NCI-H1048 (cell line): ENCODE results near the gene DGKG.

ENCODE experiments used
- DNase-seq: peaks from one replicate; lab custom pipeline; 2025; lab: John Stamatoyannopoulos, UW

DGKG gene

GRCh38 chr3:186239321-186239720, 122.7 kb downstream of the DGKG start:
- no peak for DNase-seq

DNA sequence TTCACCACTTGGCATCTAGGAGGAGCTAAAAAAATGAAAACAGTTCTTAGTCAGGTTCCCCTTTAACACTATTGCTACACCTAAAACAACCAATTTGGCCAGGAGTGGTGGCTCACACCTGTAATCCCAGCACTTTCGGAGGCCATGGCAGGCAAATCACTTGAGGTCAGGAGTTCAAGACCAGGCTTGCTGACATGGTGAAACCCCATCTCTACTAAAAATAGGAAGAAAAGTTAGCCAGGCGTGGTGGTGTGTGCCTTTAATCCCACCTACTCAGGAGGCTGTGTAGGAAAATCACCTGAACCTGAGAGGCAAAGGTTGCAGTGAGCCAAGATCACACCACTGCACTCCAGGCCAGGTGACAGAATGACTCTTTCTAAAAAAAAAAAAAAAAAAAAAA, 124.1 kb downstream of the DGKG start:
- DNase-seq: no peak

GRCh38 chr3:186236357-186237020, 125.5 kb downstream of the DGKG start:
- no peak for DNase-seq

DNA sequence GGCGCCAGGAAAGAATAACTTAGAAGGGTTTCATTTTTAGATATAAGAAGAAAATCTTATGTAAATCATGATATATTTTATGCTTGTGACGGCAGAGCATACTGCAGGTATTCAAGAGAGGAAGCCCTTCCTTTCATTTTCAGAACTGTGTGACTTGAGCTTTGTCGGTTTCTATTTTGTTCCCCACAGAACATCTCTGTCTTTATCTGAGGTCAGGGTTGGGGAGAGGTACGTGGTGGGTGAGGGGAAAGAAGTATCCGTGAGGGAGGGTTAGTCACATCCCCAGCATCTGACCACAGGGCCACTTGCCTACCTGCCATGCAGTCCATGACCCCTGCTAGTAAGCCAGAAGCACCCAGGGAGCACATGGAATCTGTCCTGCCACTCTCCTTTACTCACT, 126.5 kb downstream of the DGKG start:
- DNase-seq: no peak

- no peak for DNase-seq
Measured at GRCh38 chr3:186234152-186234551, 127.9 kb downstream of the DGKG start.

- DNase-seq: no peak
Measured at GRCh38 chr3:186226482-186226881, 135.6 kb downstream of the DGKG start.

DNA sequence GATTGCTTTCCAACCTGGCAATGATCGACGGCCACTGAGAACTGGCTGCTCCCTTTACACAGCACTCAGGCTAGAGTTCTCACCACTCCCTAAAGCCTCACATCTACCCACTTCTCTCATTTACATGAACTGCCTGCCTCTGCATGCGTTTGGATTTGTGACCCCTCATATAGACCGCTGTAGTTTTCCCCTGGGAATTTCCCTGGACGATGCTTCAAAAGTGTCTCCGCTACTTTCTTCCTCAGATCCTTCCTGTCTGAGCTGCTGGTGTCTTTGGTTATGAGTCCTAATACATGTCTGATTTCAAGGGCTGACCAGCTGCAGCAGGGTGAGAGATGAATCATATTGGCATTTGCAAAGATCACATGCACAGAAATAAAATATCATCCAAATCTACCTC, 136.4 kb downstream of the DGKG start:
- no peak for DNase-seq

DNA sequence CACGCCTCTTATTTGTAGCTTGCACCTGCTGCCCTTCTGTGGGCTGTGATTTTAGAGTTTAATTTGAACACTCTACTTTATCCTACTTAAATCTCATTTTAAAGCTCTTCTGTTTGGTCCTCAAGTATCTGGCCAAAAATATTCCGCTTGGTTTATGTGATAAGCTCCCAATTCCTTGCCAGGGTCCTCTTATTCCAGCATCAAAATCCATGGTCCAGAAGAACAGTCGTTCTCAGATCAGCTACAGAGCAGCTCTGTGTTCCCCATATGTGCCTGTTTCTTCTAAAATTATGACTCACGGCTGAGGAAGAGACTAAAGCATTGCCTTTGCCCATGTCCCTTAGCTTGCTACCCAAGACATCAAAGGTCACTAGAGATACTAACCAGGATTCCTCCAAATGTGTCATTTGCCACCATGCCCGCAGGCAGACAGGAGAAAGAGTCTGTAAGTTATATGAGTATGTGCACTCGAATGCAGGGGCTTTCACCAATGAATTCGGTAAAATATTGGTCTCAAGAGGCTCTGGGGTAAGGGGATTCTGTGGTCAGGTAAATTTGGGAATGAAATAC, 137.9 kb downstream of the DGKG start:
- no peak for DNase-seq

GRCh38 chr3:186223476-186223875, 138.6 kb downstream of the DGKG start:
- DNase-seq: no peak

DNA sequence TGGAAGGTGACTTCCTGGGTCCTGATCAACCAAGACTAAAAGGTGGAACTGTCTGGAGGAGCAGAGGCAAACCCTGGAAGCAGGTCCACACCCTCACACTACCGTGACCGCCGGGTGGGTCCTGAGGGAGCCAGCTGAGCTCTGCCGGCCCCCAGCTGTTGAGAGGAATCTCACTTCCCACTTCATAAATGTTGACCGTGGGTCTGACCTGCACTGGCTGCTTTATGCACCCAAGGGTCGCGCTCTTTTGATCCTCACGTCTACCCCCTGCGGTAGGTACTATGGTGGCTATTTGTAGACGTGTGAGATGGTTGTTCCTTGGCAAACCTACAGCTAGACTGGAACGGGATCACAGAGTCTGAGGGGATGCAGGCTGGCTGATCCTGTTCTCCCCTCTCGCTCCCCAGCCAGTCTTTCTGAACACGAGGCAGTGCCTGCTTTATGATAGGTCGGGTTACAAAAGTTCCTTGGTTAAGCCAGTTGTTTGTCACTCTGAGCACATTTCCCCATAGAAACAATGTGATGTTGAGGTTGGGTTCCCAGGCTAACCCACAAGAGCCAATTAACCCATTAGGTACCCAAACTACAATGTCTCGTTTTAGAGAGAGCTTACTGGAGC, 140.2 kb downstream of the DGKG start:
- DNase-seq: no peak

GRCh38 chr3:186220911-186221645, 141.0 kb downstream of the DGKG start:
- no peak for DNase-seq

GRCh38 chr3:186220365-186220764, 141.7 kb downstream of the DGKG start:
- DNase-seq: no peak

GRCh38 chr3:186219211-186219638, 142.8 kb downstream of the DGKG start:
- DNase-seq: no peak

DNA sequence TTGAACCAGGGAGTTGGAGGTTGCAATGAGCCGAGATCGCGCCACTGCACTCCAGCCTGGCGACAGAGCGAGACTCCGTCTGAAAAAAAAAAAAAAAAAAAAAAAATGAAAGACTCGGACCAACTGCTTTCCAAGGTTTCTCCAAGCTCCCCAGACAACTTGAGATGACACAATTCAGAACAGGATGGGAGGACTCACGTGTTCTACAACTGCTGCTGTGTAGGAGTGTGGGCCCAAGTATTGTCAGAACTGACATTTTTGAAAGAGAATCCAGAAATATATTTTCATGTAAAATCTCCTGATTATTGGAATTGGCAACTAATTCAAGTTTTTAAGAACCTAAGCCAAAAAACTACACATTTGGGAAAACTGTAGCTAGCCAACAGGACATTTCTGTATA, 143.6 kb downstream of the DGKG start:
- no peak for DNase-seq

GRCh38 chr3:186217820-186218164, 144.2 kb downstream of the DGKG start:
- no peak for DNase-seq

GRCh38 chr3:186216900-186217819, 144.9 kb downstream of the DGKG start:
- no peak for DNase-seq

DNA sequence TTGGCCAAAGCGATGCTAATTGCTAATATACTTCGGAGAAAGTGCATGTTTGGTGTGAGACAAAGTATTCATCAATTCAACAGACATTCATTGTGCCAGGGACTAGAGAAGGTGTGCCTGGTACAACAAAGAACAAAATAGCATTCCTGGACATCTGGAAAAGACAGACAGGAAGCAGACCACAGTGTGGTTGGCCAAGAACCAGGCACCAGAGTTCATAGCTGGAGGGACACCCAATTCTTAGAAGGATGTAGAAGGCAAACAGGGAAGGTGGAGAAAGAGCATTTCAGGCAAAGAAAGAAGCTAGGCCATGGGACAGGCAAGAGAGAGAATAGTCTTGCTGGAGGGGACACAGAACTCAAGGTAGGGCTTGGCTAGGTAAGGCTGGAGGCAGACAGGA, 147.4 kb downstream of the DGKG start:
- no peak for DNase-seq

DNA sequence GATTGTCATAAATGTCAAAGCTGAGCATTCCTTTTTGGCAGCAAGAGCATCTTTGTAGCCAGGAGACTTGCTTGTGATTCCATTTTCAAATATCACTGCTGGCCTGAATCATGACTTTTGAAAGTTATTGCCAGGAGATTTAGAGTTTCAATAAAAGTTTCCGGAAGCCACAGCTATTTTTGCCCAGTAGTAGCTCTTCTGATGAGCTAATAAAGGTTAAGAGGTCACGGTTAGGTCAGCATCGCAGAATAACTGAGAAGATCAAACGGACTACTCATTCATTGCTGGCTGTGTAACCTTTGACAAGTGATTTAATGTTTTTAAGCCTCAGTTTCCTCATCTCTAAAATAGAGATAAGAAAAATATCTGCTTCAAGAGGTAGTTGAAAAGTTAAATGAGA, 148.1 kb downstream of the DGKG start:
- DNase-seq: no peak

GRCh38 chr3:186212611-186213010, 149.4 kb downstream of the DGKG start:
- no peak for DNase-seq

DNA sequence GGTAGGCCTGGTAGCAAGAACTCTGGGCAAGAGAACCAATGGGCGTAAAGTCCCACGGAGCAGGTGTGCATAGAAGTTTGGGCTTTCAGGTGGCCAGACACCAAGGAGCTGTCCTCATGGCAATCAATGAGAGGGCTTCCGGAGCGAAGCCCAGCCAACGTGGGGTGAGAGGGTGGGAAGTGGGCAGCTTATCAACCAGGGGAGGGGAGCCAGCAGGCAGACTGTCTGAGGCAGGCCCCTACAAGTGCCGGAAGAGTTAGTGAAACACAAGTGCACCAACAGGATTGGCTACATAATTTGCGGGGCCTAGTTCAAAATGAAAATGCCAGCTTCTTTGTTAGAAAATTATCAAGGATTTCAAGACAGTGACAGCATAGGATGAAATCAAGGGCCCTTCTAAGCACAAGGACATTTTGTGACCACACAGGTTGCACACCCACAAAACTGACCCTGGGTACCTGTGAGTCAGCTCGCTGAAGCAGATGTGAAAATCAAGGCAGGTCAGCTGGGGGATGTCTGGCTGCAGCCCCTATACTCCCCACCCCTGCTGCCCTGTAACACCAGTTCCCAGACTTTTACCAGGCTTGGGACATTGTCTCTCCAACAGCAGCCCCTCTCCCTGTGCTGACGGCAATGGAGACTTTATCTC, 151.1 kb downstream of the DGKG start:
- DNase-seq: no peak
